GM12878 (cell line): Measurements from ENCODE around the gene DNAJC5G. TPM values are rescaled to one million over a fixed set of nuclear protein-coding genes. Genes with fewer than 3 reads are reported as not detected.

Source experiments
- ATAC-seq: fragments of 200-7000 bp; cut with Tn5 transposase; 3 replicates; pipeline ENCODE4 v1.9.1; 2020; ENCODE audit warnings: mild to moderate bottlenecking, moderate library complexity
- BruUV-seq: library from RNA; stranded (reverse); fragments of 400-500 nt; replicated peaks from 2 replicates; lab custom pipeline; 2021; lab: Mats Ljungman, UMichigan
- CTCF ChIA-PET: fragments of 300-600 bp; sonication (Branson Sonifier 250); formaldehyde crosslinking; extraction: SDS; loops from one replicate; lab custom pipeline; 2021; ENCODE audit warnings: inconsistent platforms; lab: Yijun Ruan, JAX
- POLR2A ChIA-PET: fragments of 350-600 bp; formaldehyde crosslinking; extraction: SDS; loops from one replicate; lab custom pipeline; 2021; ENCODE audit warnings: inconsistent platforms; lab: Charles Lee
- RAD21 ChIA-PET: fragments of 300-600 bp; sonication (Branson Sonifier 250); formaldehyde crosslinking; loops from one replicate; lab custom pipeline; 2023; ENCODE audit warnings: antibody characterized with exemption; ENCODE audit not compliant: unreplicated experiment; lab: Charles Lee
- SMC1A ChIA-PET: fragments of 300-600 bp; sonication (Branson Sonifier 250); formaldehyde crosslinking; loops from one replicate; lab custom pipeline; 2023; ENCODE audit not compliant: unreplicated experiment, uncharacterized antibody; lab: Charles Lee
- DNase-seq: peaks from one replicate; pipeline ENCODE4 v3.0.0-alpha.2; 2011; ENCODE audit warnings: low read depth, low spot score
- FAIRE-seq: peaks from 3 replicates; lab custom pipeline; 2011; peaks lifted over from hg19 to GRCh38; lab: Jason Lieb, UNC
- H2AFZ ChIP-seq: 2 replicates; pipeline ENCODE4 v1.6.0; 2011; ENCODE audit warnings: low read depth, low read length, control low read depth; ENCODE audit not compliant: control insufficient read depth
- H3K27ac ChIP-seq: 2 replicates; pipeline ENCODE4 v1.5.1; 2011; ENCODE audit warnings: control low read depth; ENCODE audit not compliant: control insufficient read depth, insufficient read depth
- H3K27me3 ChIP-seq, 2 experiments: replicated peaks in 1 of 2; 2 replicates each; pipeline versions ENCODE4 v1.6.0 to v1.6.1; 2011; ENCODE audit warnings: low read length in 1 of 2; ENCODE audit not compliant: control insufficient read depth in 2 of 2, insufficient read depth in 2 of 2
- H3K36me3 ChIP-seq, 2 experiments: 2 replicates each; pipeline ENCODE4 v1.5.1; 2011; ENCODE audit warnings: low read length in 1 of 2; ENCODE audit not compliant: control insufficient read depth in 2 of 2, insufficient read depth in 2 of 2
- H3K4me1 ChIP-seq: 2 replicates; pipeline ENCODE4 v1.6.1; 2011; ENCODE audit warnings: mild to moderate bottlenecking, low read length, moderate library complexity, mixed read lengths; ENCODE audit not compliant: control insufficient read depth, insufficient read depth
- H3K4me2 ChIP-seq: 2 replicates; pipeline ENCODE4 v1.6.0; 2011; ENCODE audit warnings: control low read depth; ENCODE audit not compliant: control insufficient read depth, insufficient read depth
- H3K4me3 ChIP-seq: fragments of 200-600 bp; sonication (generic); 2 replicates; pipeline ENCODE4 v1.5.1; 2016
- H3K79me2 ChIP-seq: 2 replicates; pipeline ENCODE4 v1.6.0; 2011; ENCODE audit warnings: low read length; ENCODE audit not compliant: control insufficient read depth, insufficient read depth
- H3K9ac ChIP-seq: 2 replicates; pipeline ENCODE4 v1.8.0; 2011; ENCODE audit warnings: low read length, control low read depth, mixed read lengths; ENCODE audit not compliant: control insufficient read depth, insufficient read depth
- H3K9me3 ChIP-seq: replicated peaks from 3 replicates; pipeline ENCODE4 v1.5.1; 2011; ENCODE audit warnings: mild to moderate bottlenecking, low read length; ENCODE audit not compliant: control insufficient read depth, insufficient read depth
- H4K20me1 ChIP-seq: 2 replicates; pipeline ENCODE4 v1.6.0; 2011; ENCODE audit not compliant: control insufficient read depth, insufficient read depth
- CUX1 ChIP-seq: IDR thresholded peaks from 2 replicates; pipeline ENCODE4 v1.6.1; 2012; ENCODE audit warnings: improper control_type of control experiment, low read depth, low read length; ENCODE audit not compliant: insufficient replicate concordance
- E2F8 ChIP-seq: fragments of 450-650 bp; IDR thresholded peaks from 2 replicates; pipeline ENCODE4 v1.6.1; 2018; ENCODE audit warnings: mild to moderate bottlenecking, low read depth, moderate library complexity; ENCODE audit not compliant: partially characterized antibody
- POLR2AphosphoS2 ChIP-seq: IDR thresholded peaks from 2 replicates; pipeline ENCODE4 v1.6.1; 2011; ENCODE audit warnings: low read depth, mild to moderate bottlenecking, low read length, improper control_type of control experiment, moderate library complexity
- RFX5 ChIP-seq: IDR thresholded peaks from 2 replicates; pipeline ENCODE4 v1.6.1; 2011; ENCODE audit warnings: low read depth, low read length, improper control_type of control experiment
- TCF7 ChIP-seq: IDR thresholded peaks from 2 replicates; pipeline ENCODE4 v1.6.1; 2014; ENCODE audit warnings: antibody characterized with exemption, borderline replicate concordance
- ZBTB4 ChIP-seq: fragments of 450-650 bp; formaldehyde crosslinking; IDR thresholded peaks from 2 replicates; pipeline ENCODE4 v1.4.0; 2022; ENCODE audit warnings: mild to moderate bottlenecking, moderate library complexity
- WGBS: methylation state at CpG from one replicate; pipeline ENCODE4 v1.1.6; 2016; ENCODE audit warnings: low lambda C conversion rate; ENCODE audit not compliant: insufficient replicate concordance, insufficient coverage; ENCODE audit errors: missing lambda C conversion rate; 5-methylcytosine and 5-hydroxymethylcytosine counted together
- in situ Hi-C: fragments of 300-500 bp; cut with MboI; formaldehyde crosslinking; loops from 9 replicates; pipeline ENCODE4 v1.14.3; 2018; ENCODE audit warnings: mixed read lengths
- intact Hi-C: fragments of 100-400 bp; cut with micrococcal nuclease; formaldehyde crosslinking; loops from one replicate; pipeline ENCODE4 v1.14.2; 2022; ENCODE audit not compliant: unreplicated experiment
- polyA plus RNA-seq, 11 experiments: library from polyadenylated mRNA; depleted of rRNA in 4 of 11; unstranded in 6 of 11; stranded (reverse) in 5 of 11; fragments of >200 nt; fragmentation: Nextera tagmentation in 4 of 11; fragmentation: Illumina TruSeq in 1 of 11; extraction: Ambion mirVana in 4 of 11; extraction: Trizol in 1 of 11; gene quantifications; 1 replicate in 1 of 11; 2 replicates in 10 of 11; pipeline versions ENCODE4 v1.2.1 to v1.2.3, GENCODE V29; 2011 to 2016; ENCODE audit warnings: inconsistent platforms in 2 of 11, missing spikeins in 2 of 11, low read depth in 1 of 11
- total RNA-seq, 4 experiments: library from RNA; depleted of rRNA in 3 of 4; stranded (reverse); fragments of >200 nt in 3 of 4; fragmentation: Illumina TruSeq in 1 of 4; extraction: Trizol in 1 of 4; gene quantifications; 2 replicates each; pipeline versions ENCODE4 v1.2.1 to v1.2.3, GENCODE V29; 2013 to 2021

DNAJC5G gene
- total and polyA plus RNA-seq, 10 of the 15 experiments (the other 5 are each of a cell fraction or from before 2014, with no cell fraction given), result not detected

GRCh38 chr2:27249159-27249890 lies 25.9 kb upstream of the DNAJC5G start:
- H2AFZ ChIP-seq, result no peak overlapping the region
- DNase-seq (no peak), FAIRE-seq (no peak), ATAC-seq (no peak)
- H3K9ac ChIP-seq, result no peak overlapping the region
- H3K4me2 ChIP-seq, result no peak overlapping the region
- CTCF ChIA-PET, result interaction anchor here (0.7 to 5.0 kb wide), 6 partner anchors 13 to 97 kb away, joined by 3 to 58 read pairs (median 3); partner anchors contain the start of gene TRIM54
- RAD21 ChIA-PET, result interaction anchor here (1.0 to 1.3 kb wide), 3 partner anchors 30 to 433 kb away, joined by 3 to 5 read pairs (median 3); no protein-coding TSS in a partner anchor
- SMC1A ChIA-PET, result interaction anchor here (2.6 kb wide), 1 partner anchor 30 kb away, joined by 12 read pairs; no protein-coding TSS in a partner anchor
- no peak overlapping the region for H3K4me3 ChIP-seq
- no TSS peak for BruUV-seq
- peaks cover 2 to 4% of the 10 kb centered on the region in 2 experiments; a peak in 3 of 4 replicates for H3K27me3 ChIP-seq
- peaks cover 0 to 2% of the 10 kb centered on the region in 2 experiments; a peak in 2 of 4 replicates for H3K36me3 ChIP-seq
- intact Hi-C loops, result no loop called here
- H3K4me1 ChIP-seq, result no peaks in the 10 kb centered on the region
- no peaks in the 10 kb centered on the region for H3K9me3 ChIP-seq
- POLR2A ChIA-PET, result interaction anchor here (0.5 kb wide), 1 partner anchor 78 kb away, joined by 6 read pairs; no protein-coding TSS in a partner anchor
- H3K79me2 ChIP-seq, result no peaks in the 10 kb centered on the region
- WGBS, result 37% methylated on average over 12 of the region's 12 CpGs
- no peaks in the 10 kb centered on the region for H4K20me1 ChIP-seq
- H3K27ac ChIP-seq, result no peak overlapping the region
- in situ Hi-C loops, result no loop called here
- TF ChIP-seq E2F8 (no peak), CUX1 (no peak), TCF7 (no peak), RFX5 (no peak), ZBTB4 (no peak), POLR2AphosphoS2 (no peak)
